ENCODE results near the gene GRAP2.

Gene GRAP2

GRCh38 chr22:39995393-39996252 lies 94.7 kb downstream of the GRAP2 start:
- ATAC-seq, result no peak

GRCh38 chr22:39996732-39997131 lies 95.8 kb downstream of the GRAP2 start:
- no peak for ATAC-seq

DNA sequence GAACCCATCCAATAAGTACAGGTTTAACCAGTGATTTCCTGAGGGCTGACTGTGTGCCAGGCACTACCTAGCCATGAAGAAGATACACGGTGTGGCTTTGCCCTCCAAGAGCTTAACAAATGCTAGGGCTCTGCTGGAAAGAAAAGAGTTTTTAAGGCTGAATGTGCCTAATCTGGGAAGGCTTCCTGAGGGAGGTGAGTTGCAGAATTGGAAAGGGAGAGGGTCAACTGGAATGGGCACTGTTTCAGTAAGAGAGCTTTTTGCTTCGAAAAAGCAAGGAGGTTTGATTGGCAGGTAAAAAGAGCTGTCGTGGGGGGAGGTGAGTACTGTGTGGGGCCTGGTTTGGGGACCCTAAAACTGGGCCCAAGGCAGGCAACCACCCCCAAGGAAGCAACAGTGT lies 96.5 kb downstream of the GRAP2 start:
- ATAC-seq, result no peak

- no peak for ATAC-seq
Measured at GRCh38 chr22:39997939-39998726, 97.2 kb downstream of the GRAP2 start.

DNA sequence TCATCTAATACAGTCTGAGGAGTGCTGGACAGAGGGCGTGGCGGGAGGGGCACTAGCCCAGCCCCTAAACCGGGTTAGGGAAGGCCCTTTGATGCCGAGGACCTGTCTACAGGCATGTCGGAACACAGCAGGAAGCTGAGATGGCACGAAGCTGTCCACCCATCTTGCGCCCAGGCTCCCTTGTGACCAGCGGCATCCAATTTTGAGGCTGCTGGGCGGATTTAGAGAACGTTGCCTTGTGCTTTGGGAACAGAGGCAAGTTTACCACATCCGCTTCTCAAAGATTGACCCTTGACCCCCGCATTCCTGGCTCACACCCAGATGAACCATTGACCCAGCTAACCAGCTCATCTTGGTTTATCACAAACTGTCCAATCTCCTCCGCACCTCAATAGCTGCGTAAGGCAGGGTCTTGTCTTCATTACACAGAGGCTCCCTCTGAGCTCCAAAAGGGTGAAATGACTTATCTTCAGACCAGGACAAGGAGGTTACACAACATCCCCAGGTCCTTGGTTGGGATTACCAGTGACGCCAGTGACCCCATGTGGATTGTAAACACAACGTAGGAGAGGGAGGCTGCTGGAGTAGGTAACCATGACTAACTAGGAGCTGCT lies 98.4 kb downstream of the GRAP2 start:
- ATAC-seq, result no peak

GRCh38 chr22:40000171-40000570 lies 99.3 kb downstream of the GRAP2 start:
- no peak for ATAC-seq

- ATAC-seq, result no peak
Measured at GRCh38 chr22:40001106-40001505, 100.2 kb downstream of the GRAP2 start.

DNA sequence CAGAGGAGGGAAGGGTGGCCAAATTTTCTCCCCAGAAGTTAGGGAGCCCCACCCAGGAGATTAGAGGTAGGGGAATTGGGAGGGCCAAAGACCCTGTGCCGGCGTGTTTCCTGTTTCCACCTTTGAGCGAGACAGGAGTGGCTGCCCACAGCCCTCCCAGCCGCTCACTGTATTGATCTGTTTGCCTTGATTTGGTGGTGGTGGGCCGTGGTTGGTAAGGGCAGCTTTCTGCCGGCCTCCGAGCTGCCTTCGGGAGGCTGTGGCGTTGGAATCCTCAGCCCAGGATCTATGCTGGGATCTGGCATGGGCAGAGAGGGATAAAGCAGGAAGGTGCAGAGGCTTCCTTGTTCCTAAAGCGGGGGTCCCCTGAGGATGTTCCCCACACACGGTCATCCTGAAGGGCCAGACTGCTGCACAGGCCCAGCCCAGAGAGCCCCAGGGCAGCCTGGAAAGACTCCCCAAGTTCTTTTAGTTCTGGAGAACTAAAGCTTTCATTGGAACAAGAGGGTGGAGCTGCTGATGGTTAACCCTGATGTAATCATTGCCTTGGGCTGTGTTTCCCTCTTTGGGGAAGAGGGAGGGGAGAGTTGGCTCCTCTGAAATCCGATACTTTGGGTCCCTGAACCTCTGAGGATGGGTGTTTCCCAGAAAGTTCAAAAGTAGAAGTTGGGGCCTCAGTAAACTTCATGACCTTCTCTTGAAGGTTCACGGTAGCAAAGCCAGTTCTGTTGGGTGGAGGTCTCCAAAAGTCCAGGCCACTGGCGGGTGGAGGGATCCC lies 101.1 kb downstream of the GRAP2 start:
- ATAC-seq, result no peak

DNA sequence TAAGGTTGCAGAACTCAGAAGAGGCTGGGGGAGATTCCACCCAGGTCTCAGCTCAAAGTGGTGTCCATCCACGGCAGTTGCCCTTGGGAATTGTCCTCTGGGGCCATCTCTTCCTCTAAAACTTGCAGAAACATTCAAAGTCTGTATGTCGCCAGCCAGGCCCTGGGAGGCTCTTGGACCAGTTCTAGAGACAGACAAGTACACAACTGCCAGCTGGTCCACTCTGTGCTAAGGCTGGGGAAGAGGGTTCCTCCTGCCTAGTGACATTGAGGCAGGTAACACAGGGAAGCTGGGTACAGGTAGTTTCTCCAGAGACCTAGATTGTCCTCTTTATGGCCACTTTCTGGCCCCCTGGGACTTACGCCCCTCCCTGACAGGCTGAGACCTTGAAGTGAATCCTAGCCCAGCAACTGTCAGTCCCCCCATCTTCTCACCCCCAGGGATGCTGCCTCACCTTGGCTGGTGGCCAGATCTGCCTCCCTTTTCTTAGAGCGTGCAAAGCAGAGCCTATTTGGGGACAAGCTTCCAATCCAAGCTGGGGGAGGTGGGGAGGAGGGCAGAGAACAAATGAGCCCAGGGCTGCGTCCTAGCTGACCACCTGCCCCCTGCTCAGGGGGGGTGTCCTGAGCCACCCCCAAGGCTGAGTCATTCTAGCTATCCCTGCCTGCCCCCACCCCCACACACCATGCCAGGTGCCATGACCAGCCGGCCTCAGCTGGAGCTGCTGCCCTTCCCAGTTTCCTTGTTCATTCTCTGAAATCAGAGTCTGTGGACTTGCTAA lies 102.2 kb downstream of the GRAP2 start:
- no peak for ATAC-seq

DNA sequence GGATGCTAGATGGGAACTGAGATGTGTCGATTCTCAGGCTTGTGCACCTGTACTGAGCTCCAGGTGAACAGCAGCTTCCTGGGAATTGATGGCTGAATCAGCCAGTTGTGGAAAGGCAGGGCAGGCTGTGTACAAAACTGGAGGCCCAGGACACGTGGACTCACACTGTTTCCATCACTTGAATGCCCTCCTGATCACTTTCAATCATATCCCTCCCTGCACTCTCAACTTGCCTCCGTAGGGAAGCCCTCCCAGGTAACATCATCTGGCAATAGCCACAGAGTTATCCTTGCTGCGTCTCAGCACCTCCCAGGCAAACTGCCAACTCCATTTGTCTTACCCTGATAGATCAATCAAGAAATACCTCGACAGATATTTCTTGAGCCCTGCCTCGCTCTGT lies 104.0 kb downstream of the GRAP2 start:
- no peak for ATAC-seq

DNA sequence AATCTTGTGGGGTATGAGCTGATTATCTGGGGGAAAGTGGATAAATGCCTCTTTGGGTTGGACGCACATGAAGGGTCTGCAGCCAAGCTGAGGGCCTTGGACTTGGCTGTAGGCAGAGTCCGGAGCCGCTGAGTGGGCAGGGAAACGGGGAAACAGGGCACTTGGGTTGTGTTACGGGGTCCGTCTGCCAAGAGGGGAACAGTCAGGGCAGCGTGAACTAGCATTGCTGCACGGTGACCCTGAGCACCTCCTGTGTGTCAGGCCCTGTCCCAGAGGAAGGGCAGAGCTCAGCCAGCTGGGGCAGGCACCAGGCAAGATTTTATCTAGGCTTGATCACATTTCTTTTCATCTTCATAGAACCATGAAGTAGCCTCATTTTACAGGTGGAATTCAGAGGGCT lies 105.8 kb downstream of the GRAP2 start:
- ATAC-seq, result no peak

GRCh38 chr22:40007853-40008710 lies 107.2 kb downstream of the GRAP2 start:
- ATAC-seq, result no peak

DNA sequence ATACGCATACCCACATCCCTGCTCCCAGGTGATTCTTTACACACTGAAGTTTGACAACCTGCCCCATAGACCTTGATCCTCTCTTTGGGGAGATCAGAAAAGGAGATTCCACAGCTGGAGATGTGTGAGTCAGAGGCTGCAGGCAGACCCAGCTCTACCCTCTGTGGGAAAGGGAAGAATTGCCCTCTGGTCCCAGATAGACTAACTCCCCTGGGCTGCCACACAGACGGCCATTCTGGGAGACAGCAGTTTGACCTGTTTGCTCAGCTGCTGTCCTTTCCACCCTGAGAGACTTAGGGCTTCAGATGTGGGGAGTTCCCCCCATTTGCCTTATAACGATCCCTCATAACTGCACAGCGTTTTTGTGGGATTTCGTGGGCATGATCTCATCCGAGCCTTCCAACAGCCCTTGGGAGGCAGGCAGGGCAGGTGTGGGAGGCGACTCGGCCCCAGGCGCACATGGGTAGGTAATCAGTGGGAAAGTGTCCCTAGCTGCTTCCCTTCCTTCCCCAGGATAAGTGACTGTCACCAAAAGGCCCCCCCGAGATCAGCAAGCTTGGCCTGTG lies 107.9 kb downstream of the GRAP2 start:
- no peak for ATAC-seq

GRCh38 chr22:40009292-40009774 lies 108.4 kb downstream of the GRAP2 start:
- ATAC-seq, result no peak

GRCh38 chr22:40009951-40010671 lies 109.2 kb downstream of the GRAP2 start:
- ATAC-seq, result peak; percentile 64

DNA sequence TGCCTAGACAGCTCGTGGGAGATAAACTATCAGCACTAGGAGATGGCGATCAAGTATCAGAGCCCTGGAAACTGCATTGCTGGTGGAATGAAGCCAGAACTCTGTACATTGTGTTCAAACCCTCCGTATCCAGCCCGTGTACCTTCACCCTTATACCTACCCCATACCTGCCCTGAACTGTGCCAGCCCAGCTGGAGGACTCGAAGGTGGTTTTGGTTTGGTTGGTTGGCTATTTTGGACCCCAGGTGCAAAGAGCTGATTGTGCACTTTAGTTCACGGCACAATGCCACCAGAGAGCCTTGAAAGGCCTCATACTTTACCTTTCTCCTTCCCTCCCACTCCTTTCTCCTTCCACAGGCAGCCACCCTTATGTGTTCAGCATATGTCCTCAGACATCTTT lies 109.9 kb downstream of the GRAP2 start:
- ATAC-seq, result no peak

GRCh38 chr22:40014667-40015248 lies 113.9 kb downstream of the GRAP2 start:
- no peak for ATAC-seq

DNA sequence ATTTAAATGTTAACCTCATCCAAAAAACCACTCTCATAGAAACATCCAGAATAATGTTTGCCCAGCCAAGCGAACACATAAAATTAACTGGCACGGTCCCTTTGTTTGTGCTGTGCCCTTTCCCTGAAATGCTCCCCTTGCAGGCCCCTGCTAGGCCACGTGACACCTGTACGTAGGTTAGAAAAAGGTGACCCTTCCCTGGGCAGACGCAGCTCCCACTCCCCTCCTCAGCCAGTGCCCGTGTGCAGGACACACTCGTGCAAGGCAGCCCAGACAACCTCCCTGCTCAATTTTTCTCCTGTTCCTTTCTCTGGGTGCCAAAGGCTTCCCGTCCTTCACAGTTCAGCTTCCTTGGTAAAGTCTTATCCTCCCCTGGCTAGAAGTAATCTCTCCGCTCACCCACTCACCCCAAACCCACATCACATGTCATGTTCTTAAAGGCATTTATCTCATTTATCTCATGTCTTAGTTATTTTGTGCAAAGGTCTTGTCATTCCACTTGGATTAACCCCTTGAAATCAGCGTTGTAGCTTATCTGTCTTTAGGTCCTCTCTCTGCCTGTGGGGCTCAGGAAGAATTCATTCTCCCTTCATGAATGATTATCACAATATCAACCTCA lies 114.6 kb downstream of the GRAP2 start:
- ATAC-seq, result no peak

- no peak for ATAC-seq
Measured at GRCh38 chr22:40018051-40018450, 117.2 kb downstream of the GRAP2 start.

Measured in activated CD4-positive, CD25-positive, alpha-beta regulatory T cell treated with anti-CD3 and anti-CD28 coated beads, Interleukin-2, amount 50 U/mL, for 24 hours (primary cell).